Body of pancreas (tissue), 4 donors: Measurements from ENCODE around the gene USP54. TPM values are rescaled to one million over a fixed set of nuclear protein-coding genes. Genes with fewer than 3 reads are reported as not detected.
A peak's percentile ranks its signal among the peaks of the same experiment; 100 is the strongest.

ENCODE experiments used
- ATAC-seq: fragments of 150-250 bp; one replicate; pipeline ENCODE4 v1.9.1; 2016
- DNase-seq, 4 donors: peaks; one replicate each; pipeline ENCODE4 v3.0.0-alpha.2; 2019
- H3K27ac ChIP-seq, 4 donors: fragments of 200-600 bp; sonication (generic); 1 replicate in 3 of 4; 2 replicates in 1 of 4; pipeline versions ENCODE4 v1.5.1 to v1.6.1; 2016 to 2019; ENCODE audit warnings: mild to moderate bottlenecking in 1 of 4, mixed read lengths in 1 of 4, moderate library complexity in 1 of 4
- H3K27me3 ChIP-seq, 2 donors: fragments of 200-600 bp; sonication (generic); one replicate each; pipeline ENCODE4 v1.6.0; 2016; ENCODE audit warnings: mild to moderate bottlenecking in 1 of 2
- H3K36me3 ChIP-seq, 2 donors: fragments of 200-600 bp; sonication (generic); replicated peaks in 1 of 2; 2 replicates each; pipeline ENCODE4 v1.5.1; 2016; ENCODE audit warnings: low read depth in 2 of 2; ENCODE audit not compliant: insufficient read depth in 1 of 2
- H3K4me1 ChIP-seq: fragments of 200-600 bp; sonication (generic); one replicate; pipeline ENCODE4 v1.6.0; 2016
- H3K4me3 ChIP-seq, 2 donors: fragments of 200-600 bp; sonication (generic); 1 replicate in 1 of 2; 2 replicates in 1 of 2; pipeline ENCODE4 v1.5.1; 2016 to 2019
- H3K9me3 ChIP-seq, 3 donors: fragments of 200-600 bp; sonication (generic); 1 replicate in 2 of 3; 2 replicates in 1 of 3; pipeline ENCODE4 v1.5.1; 2016
- CTCF ChIP-seq, 7 experiments: fragments of 450-650 bp in 4 of 7; fragments of 200-600 bp in 3 of 7; sonication (generic) in 3 of 7; IDR thresholded peaks; one replicate each; pipeline ENCODE4 v1.5.1; 2016 to 2019; ENCODE audit warnings: antibody characterized with exemption in 7 of 7
- POLR2A ChIP-seq, 3 donors: fragments of 450-650 bp; IDR thresholded peaks; one replicate each; pipeline ENCODE4 v1.6.1; 2016; ENCODE audit warnings: antibody characterized with exemption in 3 of 3, mild to moderate bottlenecking in 2 of 3
- WGBS, 2 donors: methylation state at CpG; one replicate each; pipeline ENCODE4 v1.1.5; 2017; 5-methylcytosine and 5-hydroxymethylcytosine counted together
- intact Hi-C: fragments of 100-400 bp; cut with DNase I; formaldehyde crosslinking; loops from one replicate; pipeline ENCODE4 v1.15.1; 2023
- total RNA-seq, 2 donors: library from RNA; depleted of rRNA; stranded (reverse); fragments of >200 nt; gene quantifications; one replicate each; pipeline ENCODE4 v1.1.0, GENCODE V29; 2016

USP54 gene
- total RNA-seq, 2 donors from 2014 or later = 20.4 to 25.4 TPM

- Histone ChIP-seq H3K9me3 (no peaks in the 10 kb centered on the region), H3K27me3 (no peaks in the 10 kb centered on the region), H3K36me3 (peaks cover 9 to 10% of the 10 kb centered on the region in 2 donors), H3K4me3 (no peak overlapping the region), H3K4me1 (no peaks in the 10 kb centered on the region), H3K27ac (no peak overlapping the region)
- TF ChIP-seq CTCF (IDR thresholded peaks at IDR 0.05) = no peak
- no peak for TF ChIP-seq POLR2A (IDR thresholded peaks at IDR 0.05)
- ATAC-seq (no peak), DNase-seq (no peak)
- intact Hi-C loops = no loop called here
- 77 to 81% methylated on average over 2 of the region's 2 CpGs for WGBS, 2 donors
Observed at GRCh38 chr10:73537288-73537687, 53.9 kb downstream of the USP54 start.

GRCh38 chr10:73534857-73535256 lies 56.3 kb downstream of the USP54 start:
- H3K27ac ChIP-seq = no peak overlapping the region
- H3K36me3 ChIP-seq = peaks cover 0 to 4% of the 10 kb centered on the region in 2 donors
- intact Hi-C loops = no loop called here
- DNase-seq = no peak
- WGBS, 2 donors = 73 to 90% methylated on average over 1 of the region's 1 CpG
- ATAC-seq = no peak
- no peaks in the 10 kb centered on the region for H3K9me3 ChIP-seq
- H3K4me1 ChIP-seq = no peaks in the 10 kb centered on the region
- H3K27me3 ChIP-seq = no peaks in the 10 kb centered on the region
- H3K4me3 ChIP-seq = no peak overlapping the region
- TF ChIP-seq POLR2A (IDR thresholded peaks at IDR 0.05) = no peak
- TF ChIP-seq CTCF (IDR thresholded peaks at IDR 0.05) = no peak

GRCh38 chr10:73529089-73529832 lies 61.9 kb downstream of the USP54 start:
- Histone ChIP-seq H3K36me3 (peaks cover 0 to 5% of the 10 kb centered on the region in 2 donors), H3K9me3 (no peaks in the 10 kb centered on the region), H3K27ac (no peak overlapping the region), H3K4me1 (no peaks in the 10 kb centered on the region), H3K27me3 (no peaks in the 10 kb centered on the region), H3K4me3 (no peak overlapping the region)
- WGBS, 2 donors = 87 to 88% methylated on average over 5 of the region's 5 CpGs
- ATAC-seq = peak; percentile 82
- no peak for TF ChIP-seq POLR2A (IDR thresholded peaks at IDR 0.05)
- peak; percentile 64 to 88 (median 82) for TF ChIP-seq CTCF (IDR thresholded peaks at IDR 0.05)
- peak; percentile 39 to 73 (median 46) for DNase-seq
- intact Hi-C loops = loop anchor here (5.0 kb wide), 1 partner anchor 113 kb away; the partner anchor contains the start of gene MYOZ1

GRCh38 chr10:73522263-73522662 lies 68.9 kb downstream of the USP54 start:
- H3K27ac ChIP-seq = no peak overlapping the region
- H3K4me1 ChIP-seq = no peaks in the 10 kb centered on the region
- no peak for TF ChIP-seq POLR2A (IDR thresholded peaks at IDR 0.05)
- TF ChIP-seq CTCF (IDR thresholded peaks at IDR 0.05) = no peak
- 96 to 97% methylated on average over 1 of the region's 1 CpG for WGBS, 2 donors
- intact Hi-C loops = no loop called here
- no peaks in the 10 kb centered on the region for H3K9me3 ChIP-seq
- no peak overlapping the region for H3K4me3 ChIP-seq
- peaks cover 5 to 31% of the 10 kb centered on the region in 2 donors for H3K36me3 ChIP-seq
- ATAC-seq (no peak), DNase-seq (no peak)
- H3K27me3 ChIP-seq = no peaks in the 10 kb centered on the region

GRCh38 chr10:73519336-73519735 lies 71.8 kb downstream of the USP54 start:
- Histone ChIP-seq H3K36me3 (peaks cover 5 to 36% of the 10 kb centered on the region in 2 donors), H3K27me3 (no peaks in the 10 kb centered on the region), H3K27ac (no peak overlapping the region), H3K9me3 (no peaks in the 10 kb centered on the region), H3K4me3 (no peak overlapping the region), H3K4me1 (no peaks in the 10 kb centered on the region)
- TF ChIP-seq CTCF (IDR thresholded peaks at IDR 0.05) (no peak), POLR2A (IDR thresholded peaks at IDR 0.05) (no peak)
- DNase-seq (no peak), ATAC-seq (no peak)
- intact Hi-C loops = no loop called here
- WGBS, 2 donors = 92 to 95% methylated on average over 3 of the region's 3 CpGs
